Pancreas (tissue), 10 donors: ENCODE results near the gene SBF2. TPM values are rescaled to one million over a fixed set of nuclear protein-coding genes. Genes with fewer than 3 reads are reported as not detected.
"Not testable (repeated sequence)": the region's sequence is repeated elsewhere in the genome, so short reads cannot be mapped to it uniquely, and the experiment has no call there.

ENCODE experiments used
- ATAC-seq, 4 donors: fragments of 200-7000 bp; cut with Tn5 transposase; one replicate each; pipeline versions ENCODE4 v1.8.0 to v1.9.1; 2020; ENCODE audit warnings: mild to moderate bottlenecking in 4 of 4, moderate library complexity in 4 of 4
- DNase-seq, 6 donors: peaks; one replicate each; pipeline ENCODE4 v3.0.0-alpha.2; 2020
- FAIRE-seq: peaks from 2 replicates; lab custom pipeline; 2012; peaks lifted over from hg19 to GRCh38; lab: Jason Lieb, UNC
- H3K27ac ChIP-seq, 4 donors: fragments of 200-600 bp; sonication (generic); 1 replicate in 3 of 4; 2 replicates in 1 of 4; pipeline versions ENCODE4 v1.5.0 to v1.8.0; 2020
- H3K27me3 ChIP-seq, 4 donors: fragments of 200-600 bp; one replicate each; pipeline ENCODE4 v1.8.0; 2021
- H3K36me3 ChIP-seq, 3 donors: fragments of 200-600 bp; sonication (generic) in 1 of 3; one replicate each; pipeline versions ENCODE4 v1.5.0 to v1.8.0; 2020 to 2021
- H3K4me1 ChIP-seq, 3 donors: fragments of 200-600 bp; one replicate each; pipeline ENCODE4 v1.8.0; 2021
- H3K4me3 ChIP-seq, 4 donors: fragments of 200-600 bp; sonication (generic) in 2 of 4; one replicate each; pipeline versions ENCODE4 v1.5.0 to v1.8.0; 2020 to 2021
- H3K9me3 ChIP-seq, 4 donors: fragments of 200-600 bp; one replicate each; pipeline ENCODE4 v1.8.0; 2021
- WGBS, 2 donors: extraction: QIAGEN DNeasy Blood & Tissue Kit; methylation state at CpG; one replicate each; pipeline ENCODE4 v1.1.7; 2013; 5-methylcytosine and 5-hydroxymethylcytosine counted together
- intact Hi-C, 3 donors: fragments of 100-400 bp; cut with DNase I; formaldehyde crosslinking; loops; one replicate each; pipeline versions ENCODE4 v1.11.1 to v1.14.2; 2022
- polyA plus RNA-seq, 2 donors: library from polyadenylated mRNA; stranded (reverse); fragments of 200-250 nt; gene quantifications; one replicate each; pipeline ENCODE4 v1.2.3, GENCODE V29; 2013
- total RNA-seq, 6 donors: library from RNA; stranded (reverse); fragmentation: NEBNext Ultra II Directional in 4 of 6; extraction: Animal tissue kit (Norgen Biotek cat#: 25700) in 4 of 6; gene quantifications; one replicate each; pipeline versions ENCODE4 v1.2.1 to v1.2.4, GENCODE V29; 2021 to 2023
- TF ChIP-seq, protein P1 (sequence below), 4 donors: fragments of 200-600 bp; sonication (generic) in 3 of 4; IDR thresholded peaks; one replicate each; pipeline versions ENCODE4 v1.5.0 to v1.8.0; 2021; ENCODE audit warnings: antibody characterized with exemption in 4 of 4
- donor health status: healthy with polysubstance abuse.
- donor health status: DM: no; HTN: no; CAD: no; lungs with moderate emphysema.
- donor health status: DM: no; HTN: no; CAD: no.
- donor health status: control.
- donor health status: control.
- donor health status: Bipolar disorder and iron deficiency.
- donor health status: DM: yes; HTN: yes; CAD: no.
- donor health status: DM: no; HTN: no; CAD: no.
- donor health status: DM: no; HTN: no; CAD: no.
- donor health status: DM: yes; HTN: yes; CAD: no.

SBF2 gene
- total and polyA plus RNA-seq, 8 donors: 4.6 to 21.8 (median 10.3) TPM

GRCh38 chr11:9905960-9906791, 387.8 kb downstream of the SBF2 start:
- ATAC-seq: peak in 1 of 4 donors; percentile 55
- Histone ChIP-seq H3K36me3 (no peaks in the 10 kb centered on the region), H3K9me3 (no peaks in the 10 kb centered on the region), H3K4me3 (no peak overlapping the region), H3K4me1 (peaks cover 0 to 4% (median 0%) of the 10 kb centered on the region in 3 donors), H3K27me3 (no peaks in the 10 kb centered on the region), H3K27ac (no peak overlapping the region)
- TF ChIP-seq, protein P1, sequence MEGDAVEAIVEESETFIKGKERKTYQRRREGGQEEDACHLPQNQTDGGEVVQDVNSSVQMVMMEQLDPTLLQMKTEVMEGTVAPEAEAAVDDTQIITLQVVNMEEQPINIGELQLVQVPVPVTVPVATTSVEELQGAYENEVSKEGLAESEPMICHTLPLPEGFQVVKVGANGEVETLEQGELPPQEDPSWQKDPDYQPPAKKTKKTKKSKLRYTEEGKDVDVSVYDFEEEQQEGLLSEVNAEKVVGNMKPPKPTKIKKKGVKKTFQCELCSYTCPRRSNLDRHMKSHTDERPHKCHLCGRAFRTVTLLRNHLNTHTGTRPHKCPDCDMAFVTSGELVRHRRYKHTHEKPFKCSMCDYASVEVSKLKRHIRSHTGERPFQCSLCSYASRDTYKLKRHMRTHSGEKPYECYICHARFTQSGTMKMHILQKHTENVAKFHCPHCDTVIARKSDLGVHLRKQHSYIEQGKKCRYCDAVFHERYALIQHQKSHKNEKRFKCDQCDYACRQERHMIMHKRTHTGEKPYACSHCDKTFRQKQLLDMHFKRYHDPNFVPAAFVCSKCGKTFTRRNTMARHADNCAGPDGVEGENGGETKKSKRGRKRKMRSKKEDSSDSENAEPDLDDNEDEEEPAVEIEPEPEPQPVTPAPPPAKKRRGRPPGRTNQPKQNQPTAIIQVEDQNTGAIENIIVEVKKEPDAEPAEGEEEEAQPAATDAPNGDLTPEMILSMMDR (IDR thresholded peaks at IDR 0.05): no peak
- 47 to 48% methylated on average over 3 of the region's 3 CpGs for WGBS, 2 donors
- intact Hi-C loops: no loop called here
- DNase-seq: no peak
- FAIRE-seq: no peak

DNA sequence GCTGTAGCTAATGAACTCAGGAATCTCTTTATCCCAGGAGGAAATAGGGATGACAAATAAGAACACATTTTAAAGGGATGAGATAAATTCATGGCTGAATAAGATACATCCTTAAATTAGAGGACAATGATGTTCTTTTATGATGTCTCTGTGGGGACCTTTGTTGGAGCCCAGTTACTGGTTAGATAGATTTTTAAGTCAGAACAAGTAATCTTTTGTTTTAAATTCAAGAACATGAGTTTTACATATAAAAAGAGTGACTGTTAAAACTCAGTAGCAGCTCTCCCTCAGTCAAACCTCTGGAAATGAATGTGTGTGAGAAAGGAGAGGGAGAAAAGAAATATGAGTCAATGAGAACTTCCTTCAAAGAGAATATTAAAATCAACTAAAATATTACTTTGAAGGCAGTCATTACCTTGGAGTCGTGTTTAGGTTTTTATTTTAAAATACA, 388.5 kb downstream of the SBF2 start:
- intact Hi-C loops: no loop called here
- ATAC-seq (no peak), DNase-seq (no peak), FAIRE-seq (no peak)
- H3K9me3 ChIP-seq: no peaks in the 10 kb centered on the region
- no peak overlapping the region for H3K27ac ChIP-seq
- no peaks in the 10 kb centered on the region for H3K27me3 ChIP-seq
- 83 to 97% methylated on average over 1 of the region's 1 CpG for WGBS, 2 donors
- H3K36me3 ChIP-seq: no peaks in the 10 kb centered on the region
- peaks cover 0 to 4% (median 0%) of the 10 kb centered on the region in 3 donors for H3K4me1 ChIP-seq
- TF ChIP-seq, protein P1 (IDR thresholded peaks at IDR 0.05): no peak
- no peak overlapping the region for H3K4me3 ChIP-seq

- no peaks in the 10 kb centered on the region for H3K27me3 ChIP-seq
- FAIRE-seq (no peak), ATAC-seq (no peak), DNase-seq (no peak)
- no peaks in the 10 kb centered on the region for H3K36me3 ChIP-seq
- WGBS, 2 donors: 84 to 87% methylated on average over 6 of the region's 6 CpGs
- no peaks in the 10 kb centered on the region for H3K9me3 ChIP-seq
- H3K4me1 ChIP-seq: peaks cover 0 to 4% (median 0%) of the 10 kb centered on the region in 3 donors
- TF ChIP-seq, protein P1 (IDR thresholded peaks at IDR 0.05): no peak
- intact Hi-C loops: no loop called here
- no peak overlapping the region for H3K4me3 ChIP-seq
- no peak overlapping the region for H3K27ac ChIP-seq
Observed at GRCh38 chr11:9903579-9903978, 390.4 kb downstream of the SBF2 start.

DNA sequence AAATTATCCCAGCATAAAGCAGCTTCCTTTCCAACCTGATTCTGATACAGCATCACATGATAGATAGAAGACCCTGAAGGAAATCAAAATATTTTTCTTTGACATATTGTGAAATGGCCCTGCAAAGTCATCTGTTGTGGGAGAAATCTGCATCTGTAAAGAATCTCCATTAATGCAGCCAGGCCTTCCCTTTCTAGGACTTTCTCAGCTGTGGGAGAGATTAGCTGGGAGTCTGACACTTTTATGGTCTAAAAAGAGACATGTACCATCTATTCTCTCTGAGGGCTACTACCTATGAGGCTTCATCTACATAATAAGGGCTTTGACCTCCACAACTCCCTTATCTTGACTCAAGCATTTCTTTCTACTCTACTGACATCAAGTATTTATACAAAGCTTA, 392.1 kb downstream of the SBF2 start:
- no peaks in the 10 kb centered on the region for H3K9me3 ChIP-seq
- FAIRE-seq (no peak), DNase-seq (no peak), ATAC-seq (no peak)
- H3K27ac ChIP-seq: no peak overlapping the region
- H3K4me3 ChIP-seq: no peak overlapping the region
- TF ChIP-seq, protein P1 (IDR thresholded peaks at IDR 0.05): no peak
- intact Hi-C loops: no loop called here
- H3K27me3 ChIP-seq: no peaks in the 10 kb centered on the region
- H3K36me3 ChIP-seq: no peaks in the 10 kb centered on the region
- peaks cover 0 to 3% (median 0%) of the 10 kb centered on the region in 3 donors for H3K4me1 ChIP-seq

GRCh38 chr11:9900253-9900652, 393.8 kb downstream of the SBF2 start:
- H3K4me1 ChIP-seq, H3K9me3 ChIP-seq, H3K27me3 ChIP-seq, FAIRE-seq, intact Hi-C loops, DNase-seq, H3K36me3 ChIP-seq, H3K4me3 ChIP-seq, ATAC-seq, H3K27ac ChIP-seq: not testable (repeated sequence)
- WGBS, 2 donors: 91 to 96% methylated on average over 8 of the region's 8 CpGs
